Medulla oblongata (tissue), 1 donor: ENCODE results near the gene CDKAL1.
"Not testable (repeated sequence)": the region's sequence is repeated elsewhere in the genome, so short reads cannot be mapped to it uniquely, and the experiment has no call there.

ENCODE experiments used
- DNase-seq: peaks from one replicate; pipeline ENCODE4 v3.0.0-alpha.2; 2015; ENCODE audit errors: extremely low spot score

Gene CDKAL1

GRCh38 chr6:20793174-20793573 lies 258.9 kb downstream of the CDKAL1 start:
- no peak for DNase-seq

GRCh38 chr6:20797597-20797996 lies 263.3 kb downstream of the CDKAL1 start:
- no peak for DNase-seq

- DNase-seq = no peak
These were observed 266.0 kb downstream of the CDKAL1 start for GRCh38 chr6:20800229-20800628.

GRCh38 chr6:20800653-20801052 lies 266.4 kb downstream of the CDKAL1 start:
- DNase-seq = no peak

GRCh38 chr6:20801595-20801994 lies 267.3 kb downstream of the CDKAL1 start:
- no peak for DNase-seq

GRCh38 chr6:20802596-20802995 lies 268.3 kb downstream of the CDKAL1 start:
- DNase-seq = no peak

- DNase-seq = no peak
These were observed 270.8 kb downstream of the CDKAL1 start for GRCh38 chr6:20805021-20805420.

- DNase-seq = no peak
These were observed 272.4 kb downstream of the CDKAL1 start for GRCh38 chr6:20806669-20807068.

GRCh38 chr6:20808439-20808838 lies 274.2 kb downstream of the CDKAL1 start:
- no peak for DNase-seq

- no peak for DNase-seq
These were observed 274.7 kb downstream of the CDKAL1 start for GRCh38 chr6:20808924-20809323.

- DNase-seq = no peak
These were observed 276.5 kb downstream of the CDKAL1 start for GRCh38 chr6:20810727-20811108.

GRCh38 chr6:20811109-20811761 lies 277.0 kb downstream of the CDKAL1 start:
- DNase-seq = no peak

- no peak for DNase-seq
These were observed 278.5 kb downstream of the CDKAL1 start for GRCh38 chr6:20812776-20813175.

- DNase-seq = no peak
These were observed 280.2 kb downstream of the CDKAL1 start for GRCh38 chr6:20814494-20814893.

GRCh38 chr6:20816126-20816525 lies 281.9 kb downstream of the CDKAL1 start:
- peak; percentile 11 for DNase-seq

GRCh38 chr6:20817806-20818320 lies 283.6 kb downstream of the CDKAL1 start:
- no peak for DNase-seq

GRCh38 chr6:20819774-20820400 lies 285.6 kb downstream of the CDKAL1 start:
- DNase-seq = no peak

- DNase-seq = no peak
These were observed 292.1 kb downstream of the CDKAL1 start for GRCh38 chr6:20826378-20826777.

- no peak for DNase-seq
These were observed 293.5 kb downstream of the CDKAL1 start for GRCh38 chr6:20827798-20828197.

- DNase-seq = no peak
These were observed 296.3 kb downstream of the CDKAL1 start for GRCh38 chr6:20830576-20830975.

- DNase-seq = not testable (repeated sequence)
These were observed 297.0 kb downstream of the CDKAL1 start for GRCh38 chr6:20831251-20831650.

GRCh38 chr6:20833881-20834515 lies 299.7 kb downstream of the CDKAL1 start:
- DNase-seq = peak; percentile 34
